Kasumi-1 (cell line): Measurements from ENCODE around the gene SURF6.
"Not testable (repeated sequence)": the region's sequence is repeated elsewhere in the genome, so short reads cannot be mapped to it uniquely, and the experiment has no call there.

Source experiments
- DNase-seq, 2 experiments: peaks; one replicate each; lab custom pipeline; 2025; lab: John Stamatoyannopoulos, UW

Gene SURF6

DNA sequence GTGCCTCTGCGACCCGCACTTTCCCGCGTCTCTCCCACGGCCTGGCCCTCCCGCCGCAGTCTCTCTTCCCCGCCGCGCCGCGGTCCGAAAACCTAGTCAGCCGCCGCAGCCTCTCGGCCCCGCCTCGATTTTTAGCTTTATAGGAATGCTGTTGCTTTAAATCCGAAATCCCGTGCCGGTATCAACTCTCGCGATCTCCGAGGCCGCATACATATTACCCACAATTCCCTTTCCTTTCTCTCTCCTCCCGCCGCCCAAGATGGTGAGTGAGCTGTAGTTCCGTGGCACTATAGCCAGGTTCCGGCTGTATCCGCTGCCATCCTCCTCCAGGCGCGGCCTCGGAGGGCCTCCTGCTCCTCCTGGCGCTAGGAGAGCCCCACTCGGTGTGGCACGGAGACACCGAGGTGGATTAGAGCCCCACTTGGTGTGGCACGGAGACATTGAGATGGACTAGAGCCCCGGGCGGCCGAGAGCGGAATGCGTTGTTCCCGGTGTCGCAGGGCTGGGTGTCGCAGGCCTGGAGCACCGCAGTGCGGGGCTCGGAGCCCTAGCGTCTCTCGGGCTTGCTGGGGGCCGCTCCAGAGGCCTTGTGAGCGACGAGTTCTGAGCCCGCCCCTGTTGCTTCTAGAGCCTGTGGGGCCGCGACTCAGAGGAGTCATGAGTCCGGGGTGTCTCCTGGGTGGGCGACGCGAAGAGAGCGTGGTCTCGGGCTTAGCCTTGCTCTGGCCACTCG is 12.2 kb upstream of the SURF6 start, which contains the start of the genes MED22 and RPL7A:
MED22 (minus strand) TSS at position 147 of the 733 bp plus-strand sequence. CDS start 1,469 bp downstream, outside the sequence.
RPL7A (plus strand) TSS at position 234 of the 733 bp plus-strand sequence; CDS start at position 260, 26 bp downstream.
- peak; percentile 95 to 96 for DNase-seq

DNA sequence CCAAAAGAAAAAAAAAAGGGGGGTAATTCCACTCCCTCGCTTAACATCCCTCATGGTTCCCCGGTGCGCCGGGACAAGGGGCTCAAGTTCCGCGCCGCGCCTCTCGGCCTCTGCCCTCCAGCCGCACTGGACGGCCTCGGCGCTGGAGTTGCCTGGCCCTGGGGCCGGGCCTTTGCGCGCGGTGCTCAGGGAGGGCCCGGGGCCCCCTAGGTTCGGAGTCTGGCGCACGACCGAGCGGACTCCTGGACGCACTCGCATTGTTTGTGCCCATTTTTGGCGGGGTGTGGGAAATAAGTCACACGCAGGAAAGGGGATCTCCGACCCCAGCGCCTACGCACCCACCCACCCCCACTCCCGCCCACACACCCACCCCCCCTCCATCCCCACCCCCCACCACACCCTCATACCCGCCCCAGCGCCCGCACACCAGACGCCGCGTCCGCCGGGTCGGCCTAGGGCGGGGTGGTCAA is 11.6 kb upstream of the SURF6 start:
- DNase-seq, result peak in 1 of 2 experiments; percentile 27

DNA sequence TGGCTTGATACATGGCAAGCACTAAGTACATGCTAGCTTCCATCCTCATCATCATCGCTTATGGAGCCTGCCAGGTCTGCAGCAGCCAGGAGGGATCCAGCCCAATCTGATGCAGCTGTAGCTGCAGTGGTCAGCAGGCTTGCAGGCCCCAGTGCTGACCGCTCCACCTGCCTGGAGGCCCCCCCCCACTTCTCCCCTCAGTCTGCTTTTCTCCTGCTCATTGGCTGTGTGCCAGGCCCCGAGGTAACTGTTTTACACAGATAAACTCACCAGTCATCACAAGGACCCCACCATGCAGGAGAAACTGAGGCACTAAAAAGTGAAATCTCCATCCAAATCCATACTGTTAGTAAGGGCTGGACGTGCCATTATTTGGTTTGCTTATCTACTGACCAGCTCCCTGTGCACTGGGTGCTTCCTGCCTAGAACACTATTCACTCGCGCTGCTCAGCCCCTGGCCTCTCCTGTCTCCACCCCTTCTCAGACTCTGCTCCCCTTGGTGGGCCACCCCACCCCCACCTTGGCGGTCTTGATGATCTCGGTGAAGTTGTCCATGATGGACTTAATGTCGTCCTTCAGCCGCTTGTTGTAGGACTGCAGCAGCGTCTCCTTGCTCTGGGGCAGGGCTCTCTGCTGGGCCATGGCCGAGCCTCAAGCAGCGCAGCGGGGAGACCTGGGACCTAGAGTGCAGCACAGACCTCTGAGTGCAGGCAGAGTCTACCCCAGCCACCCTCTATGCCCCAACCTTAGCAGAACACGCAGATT is 10.2 kb upstream of the SURF6 start:
- DNase-seq, result no peak

DNA sequence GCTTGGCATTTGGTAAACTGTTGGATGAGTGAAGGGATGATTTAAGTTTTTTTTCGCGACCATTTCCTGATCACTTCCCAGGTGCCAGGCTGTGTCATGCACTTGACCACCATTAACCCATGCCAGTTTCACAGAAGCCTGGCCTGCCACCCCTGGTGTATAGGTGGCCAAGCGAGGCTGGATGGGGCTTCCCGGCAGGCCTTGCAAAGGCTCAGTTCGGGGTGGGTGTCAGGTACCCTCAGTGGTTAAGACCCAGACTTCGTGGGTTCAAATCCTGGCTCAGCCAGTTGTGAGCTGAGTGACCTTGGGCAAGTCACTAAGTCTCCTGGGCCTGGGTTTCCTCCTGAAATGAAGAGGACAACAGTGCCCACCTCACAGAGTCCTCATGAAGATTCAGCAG is 9.6 kb upstream of the SURF6 start:
- DNase-seq, result no peak

DNA sequence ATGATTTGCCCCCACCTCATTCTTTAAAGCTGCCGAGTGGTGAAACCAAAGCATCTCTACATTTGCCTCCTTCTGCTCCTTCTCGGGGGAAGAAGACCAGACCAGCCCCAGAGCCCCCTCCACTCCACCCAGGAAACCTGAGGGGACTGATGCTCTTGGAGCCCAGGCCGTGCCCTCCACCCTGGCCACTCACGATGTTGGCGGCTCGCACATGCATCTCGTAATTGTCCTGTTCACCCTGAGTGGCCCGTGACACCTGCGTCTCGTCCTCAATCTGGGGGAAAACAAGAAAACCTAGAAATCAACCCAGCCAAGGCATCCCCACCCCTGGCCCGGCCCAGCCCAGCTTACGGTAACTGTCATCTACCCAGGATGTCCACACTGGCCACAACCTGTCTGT is 9.0 kb upstream of the SURF6 start:
- DNase-seq, result no peak

DNA sequence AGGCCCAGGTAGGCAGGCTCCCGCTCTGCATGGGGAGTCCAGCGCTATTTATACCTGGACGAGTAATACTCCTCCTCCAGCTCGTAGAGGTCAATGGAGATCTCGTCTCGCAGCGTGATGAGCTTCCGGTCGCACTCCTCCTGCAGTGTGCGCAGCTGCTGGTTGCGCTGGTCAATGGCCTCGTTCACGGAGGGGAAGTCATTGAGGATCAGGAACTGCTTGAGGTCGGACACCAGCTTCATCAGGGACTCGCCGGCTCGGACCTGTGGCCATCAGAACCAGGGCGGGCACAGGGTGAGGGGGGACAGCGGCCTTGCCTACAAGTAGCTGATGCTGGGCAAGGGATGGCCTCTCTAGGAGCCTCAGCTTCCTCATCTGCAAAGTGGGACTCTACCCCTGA is 8.1 kb upstream of the SURF6 start:
- DNase-seq, result no peak

DNA sequence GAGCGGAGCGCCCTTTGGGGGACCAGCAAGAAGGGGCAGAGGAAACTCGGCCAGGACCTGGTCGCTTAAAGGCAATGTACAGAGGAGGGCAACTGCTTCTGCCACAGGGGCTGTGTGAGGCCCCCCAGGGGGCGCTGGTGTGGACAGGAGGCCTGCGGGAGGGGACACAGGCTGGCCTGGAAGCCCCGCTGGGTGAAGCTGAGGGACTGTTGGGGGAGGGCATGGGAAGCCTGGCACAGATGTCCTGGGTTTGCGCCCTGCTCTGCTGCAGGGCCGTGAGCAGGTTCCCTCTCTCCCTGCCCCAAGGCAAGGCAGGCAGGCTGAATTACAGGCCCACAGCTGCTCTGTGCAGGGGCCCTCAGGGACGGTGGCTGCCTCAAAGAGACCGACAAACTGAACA is 6.6 kb upstream of the SURF6 start:
- DNase-seq, result no peak

DNA sequence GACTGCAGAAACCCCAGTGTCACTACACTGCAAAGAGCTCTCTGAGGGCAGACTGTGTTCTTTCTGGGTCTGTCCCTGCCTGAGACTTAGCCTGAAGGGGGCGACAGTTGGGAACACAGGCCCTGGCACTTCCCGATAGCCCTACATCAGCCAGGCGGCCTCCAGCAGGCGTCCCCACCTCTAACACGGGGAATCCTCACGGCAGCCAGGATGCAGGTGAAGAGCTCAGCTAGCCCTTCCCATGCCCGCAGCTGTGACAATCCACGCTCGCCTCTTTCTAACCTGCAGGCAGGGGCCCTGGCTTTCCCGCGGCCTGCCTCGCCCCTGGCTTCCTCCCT is 6.0 kb upstream of the SURF6 start:
- DNase-seq, result no peak

DNA sequence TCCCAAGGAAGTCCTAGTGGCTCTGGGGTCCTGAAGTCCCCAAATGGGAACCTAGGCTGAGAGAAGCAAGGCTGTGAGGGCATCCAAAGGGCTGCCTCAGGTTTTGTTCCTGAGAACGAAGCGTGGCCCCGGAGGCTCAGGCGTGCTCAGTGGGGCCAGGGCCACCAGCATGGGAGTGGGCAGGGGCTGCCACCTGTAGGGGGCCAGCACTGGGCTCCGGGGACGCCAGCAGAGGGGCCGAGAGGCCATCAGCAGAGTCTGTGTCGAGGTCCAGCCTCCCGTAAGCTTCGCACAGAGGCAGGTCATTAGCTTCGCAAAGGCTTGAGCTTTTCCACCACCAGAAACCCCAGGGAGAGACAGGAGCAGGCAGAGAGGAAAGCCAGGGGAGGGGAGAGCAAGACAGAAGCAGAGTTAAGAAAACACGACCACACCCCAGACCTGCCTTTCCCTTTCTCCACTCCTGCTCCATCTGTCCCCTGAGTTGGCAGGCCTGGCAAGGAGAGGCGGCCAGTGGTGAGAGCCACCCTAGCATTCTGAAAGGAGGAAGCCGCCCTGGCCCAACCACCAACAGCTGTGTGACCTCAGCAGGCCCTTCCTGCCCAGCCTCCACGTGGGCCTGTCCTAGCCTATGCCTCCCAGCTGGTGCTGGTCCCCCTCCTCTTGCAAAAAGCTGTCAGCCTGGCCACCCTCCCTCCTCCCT is 5.5 kb upstream of the SURF6 start:
- peak; percentile 47 to 49 for DNase-seq

DNA sequence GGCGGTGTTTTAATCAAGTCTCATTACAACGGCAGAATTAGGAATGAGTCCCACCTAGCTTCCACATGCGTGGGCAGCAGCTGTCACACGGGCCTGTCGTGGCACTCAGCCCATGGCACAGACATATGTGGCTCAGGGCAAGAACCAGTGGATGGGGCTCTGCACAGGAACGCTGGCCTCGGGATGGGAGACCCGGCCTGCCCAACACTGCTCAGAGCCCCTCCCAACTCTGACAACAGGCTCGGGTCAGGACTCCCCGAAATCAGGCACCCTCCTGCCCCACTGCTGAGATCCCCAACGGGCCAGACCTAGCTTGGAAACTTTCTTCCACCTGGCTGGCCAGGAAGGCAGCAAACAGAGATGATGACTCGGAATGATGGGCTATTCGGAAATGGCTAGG is 4.9 kb upstream of the SURF6 start:
- DNase-seq, result no peak

DNA sequence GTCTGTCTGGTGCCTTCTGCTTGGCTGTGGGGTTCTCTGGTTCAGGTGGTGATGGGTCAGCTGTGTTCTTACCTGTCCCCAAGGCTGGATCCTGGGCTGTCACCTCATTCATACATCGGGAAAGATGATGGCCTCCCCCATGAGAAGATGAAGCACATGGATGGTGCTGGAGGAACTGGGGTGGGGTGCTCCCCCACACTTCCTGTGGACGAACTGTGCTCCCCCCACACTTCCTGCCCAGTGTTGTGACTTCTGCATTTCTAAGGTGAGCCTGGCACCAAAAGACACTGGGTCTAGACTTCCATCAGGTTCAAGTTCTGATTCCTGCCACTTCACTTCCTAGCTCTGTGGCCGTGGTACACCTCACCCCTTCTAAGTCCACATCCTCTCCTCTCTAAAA is 4.3 kb upstream of the SURF6 start:
- DNase-seq, result peak; percentile 59 to 64

DNA sequence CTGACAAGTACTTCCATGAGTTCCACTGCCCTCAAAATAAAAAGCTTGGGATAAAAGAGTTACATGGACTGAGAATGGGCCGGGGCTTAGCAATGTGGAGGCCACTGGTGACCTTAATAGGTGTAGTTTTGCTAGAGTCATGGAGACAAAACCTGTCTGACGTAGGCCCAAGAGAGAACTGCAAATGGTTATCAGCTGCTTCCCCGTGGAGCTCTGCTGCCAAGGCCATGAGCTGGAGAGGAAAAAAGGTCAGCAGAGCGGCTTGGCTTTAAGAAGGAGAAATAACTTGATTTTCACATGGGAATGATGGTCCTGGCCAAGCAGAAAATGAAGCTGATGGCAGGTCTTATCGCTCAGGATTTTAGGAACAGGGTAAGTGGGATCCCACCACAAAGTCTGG is 3.7 kb upstream of the SURF6 start:
- DNase-seq, result no peak

DNA sequence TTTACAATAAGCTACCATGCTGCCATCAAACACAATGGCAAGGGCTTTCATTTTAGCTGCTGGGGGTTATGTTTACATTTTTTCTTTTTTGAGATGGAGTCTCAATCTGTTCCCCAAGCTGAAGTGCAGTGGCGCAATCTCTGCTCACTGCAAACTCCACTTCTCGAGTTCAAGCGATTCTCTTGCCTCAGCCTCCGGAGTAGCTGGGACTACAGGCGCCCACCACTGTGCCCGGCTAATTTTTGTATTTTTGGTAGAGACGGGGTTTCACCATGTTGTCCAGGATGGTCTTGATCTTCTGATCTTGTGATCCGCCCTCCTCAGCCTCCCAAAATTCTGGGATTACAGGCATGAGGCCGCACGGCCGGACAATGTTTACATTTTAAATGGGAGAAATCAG is 1.1 kb downstream of the SURF6 start:
- not testable (repeated sequence) for DNase-seq

DNA sequence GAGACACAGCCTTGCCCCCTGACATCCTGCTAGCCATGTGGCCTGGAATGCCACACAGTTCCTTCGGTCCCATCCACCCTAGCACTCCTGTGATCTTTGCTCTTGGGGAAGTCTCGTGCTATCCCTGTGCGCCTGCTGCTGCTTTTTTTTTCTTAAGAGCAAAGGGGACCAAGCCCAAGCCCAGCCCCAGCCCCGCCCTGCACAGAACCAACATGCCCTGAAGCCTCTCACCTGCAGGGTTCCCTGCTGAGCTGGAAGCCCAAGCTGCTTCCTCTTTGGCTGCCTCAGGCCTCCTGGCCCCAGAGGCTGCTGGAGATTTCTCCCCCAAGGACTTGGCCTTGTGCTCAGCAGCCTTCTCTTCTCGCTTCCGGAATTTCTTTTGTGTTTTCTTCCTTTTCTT is 1.8 kb downstream of the SURF6 start:
- no peak for DNase-seq

DNA sequence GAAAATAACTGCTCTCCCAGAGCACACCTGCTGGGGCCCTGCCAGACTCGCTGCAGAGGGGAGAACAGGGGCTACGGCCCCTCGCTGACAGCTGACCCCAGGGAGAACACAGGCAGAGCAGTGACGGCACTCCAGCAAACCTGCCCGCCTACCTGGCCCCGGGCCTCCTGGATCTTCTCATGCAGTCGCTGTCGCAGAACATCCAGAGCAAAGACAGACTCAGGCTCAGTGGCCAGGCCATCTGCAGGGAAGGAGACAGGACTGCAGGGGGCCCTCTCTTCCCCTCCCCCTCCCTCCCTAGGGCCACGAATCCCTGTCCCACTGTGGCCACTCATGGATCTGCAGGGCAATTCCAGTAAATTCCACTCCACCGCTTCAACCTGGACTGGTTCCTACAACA is 2.4 kb downstream of the SURF6 start:
- no peak for DNase-seq

DNA sequence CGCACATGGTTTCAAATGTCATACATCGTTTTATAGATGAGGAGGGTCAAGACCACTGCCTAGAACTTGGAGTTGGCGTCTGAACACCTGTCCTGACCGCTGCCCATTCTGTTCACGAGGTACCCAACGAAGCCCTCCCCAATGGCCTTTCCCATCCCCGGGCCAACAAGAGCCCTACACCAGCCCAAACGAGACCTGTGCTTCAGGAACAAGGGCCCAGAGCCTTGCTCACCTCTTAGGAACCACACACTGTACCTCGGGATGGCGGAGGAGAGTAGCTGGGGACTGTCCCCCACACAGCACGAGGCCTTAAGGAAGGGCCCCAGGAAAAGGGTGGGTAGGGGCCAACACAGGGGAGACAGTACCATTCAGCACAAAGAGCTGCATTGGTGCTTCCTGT is 3.0 kb downstream of the SURF6 start:
- DNase-seq, result no peak

DNA sequence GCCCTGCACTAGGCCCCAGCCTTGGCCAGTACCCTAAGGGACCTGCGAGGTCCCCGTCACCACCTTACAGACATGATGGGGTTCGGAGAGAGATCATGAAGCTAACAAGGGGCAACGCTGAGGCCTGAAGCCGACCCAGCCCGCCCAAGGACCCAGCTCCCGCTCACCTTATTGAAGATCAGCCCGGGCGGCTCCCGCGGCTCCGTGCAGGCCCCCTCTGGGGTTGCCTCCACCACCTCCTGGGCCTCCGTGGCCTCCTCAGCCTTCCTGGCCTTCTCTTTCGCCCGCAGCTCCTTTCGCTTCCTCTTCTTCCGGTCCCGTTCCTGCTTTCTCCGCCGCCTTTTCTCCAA is 3.6 kb downstream of the SURF6 start:
- DNase-seq, result no peak

DNA sequence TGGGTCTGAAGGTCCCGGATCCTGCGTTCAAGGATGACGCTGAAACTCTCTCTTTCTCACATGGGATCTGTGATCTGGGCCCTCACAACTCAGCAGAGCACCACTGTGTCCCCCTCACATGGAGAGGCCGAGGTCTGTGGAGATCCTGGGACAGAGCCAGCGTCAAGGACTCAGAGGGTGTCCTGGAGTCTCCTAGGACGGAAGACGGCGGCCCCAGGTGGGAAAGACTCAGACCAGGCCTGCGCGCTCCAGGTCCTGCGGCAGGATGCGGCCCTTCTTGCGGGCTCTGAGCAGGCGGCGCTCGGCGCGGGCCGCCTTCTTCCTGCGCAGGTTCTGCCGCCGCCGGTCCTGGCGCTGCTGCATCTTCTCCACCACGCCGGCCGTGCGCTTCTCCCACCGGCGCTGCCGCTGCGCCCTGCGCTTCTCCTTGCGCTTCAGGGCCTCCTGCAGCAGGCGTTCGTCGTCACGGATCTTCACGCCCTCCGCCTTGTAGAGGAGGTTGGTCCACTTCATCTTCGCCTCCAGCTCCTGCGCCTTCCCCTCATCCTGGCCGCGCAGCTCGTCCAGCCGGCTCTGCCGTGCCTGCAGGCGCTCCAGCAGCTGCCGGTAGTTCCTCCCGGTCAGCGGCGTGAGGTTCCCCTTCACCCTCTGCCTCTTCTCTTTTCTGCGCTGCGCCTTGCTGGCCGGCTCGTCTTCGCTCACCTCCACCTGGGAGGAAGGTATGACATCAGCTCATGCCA is 4.2 kb downstream of the SURF6 start:
- DNase-seq, result no peak

DNA sequence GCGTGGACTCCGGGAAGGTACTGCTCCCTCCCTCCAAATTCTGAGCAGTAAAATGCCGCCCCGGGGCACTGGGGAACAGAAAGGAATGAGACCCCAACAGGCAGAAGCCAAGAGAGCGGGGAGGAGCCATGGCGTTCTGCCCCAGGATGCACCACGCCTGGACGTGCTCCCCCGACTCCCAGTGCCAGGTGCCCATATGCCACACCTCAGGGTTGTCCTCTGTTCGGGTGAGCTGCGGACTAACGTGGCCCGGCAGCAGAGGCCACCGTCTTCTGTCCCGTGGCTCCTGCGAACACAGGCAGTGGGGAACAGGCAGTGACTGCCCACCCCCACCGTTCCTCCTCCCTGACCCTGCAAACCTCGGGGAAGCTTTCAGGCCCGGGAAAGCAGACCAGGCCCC is 4.8 kb downstream of the SURF6 start:
- DNase-seq, result no peak

DNA sequence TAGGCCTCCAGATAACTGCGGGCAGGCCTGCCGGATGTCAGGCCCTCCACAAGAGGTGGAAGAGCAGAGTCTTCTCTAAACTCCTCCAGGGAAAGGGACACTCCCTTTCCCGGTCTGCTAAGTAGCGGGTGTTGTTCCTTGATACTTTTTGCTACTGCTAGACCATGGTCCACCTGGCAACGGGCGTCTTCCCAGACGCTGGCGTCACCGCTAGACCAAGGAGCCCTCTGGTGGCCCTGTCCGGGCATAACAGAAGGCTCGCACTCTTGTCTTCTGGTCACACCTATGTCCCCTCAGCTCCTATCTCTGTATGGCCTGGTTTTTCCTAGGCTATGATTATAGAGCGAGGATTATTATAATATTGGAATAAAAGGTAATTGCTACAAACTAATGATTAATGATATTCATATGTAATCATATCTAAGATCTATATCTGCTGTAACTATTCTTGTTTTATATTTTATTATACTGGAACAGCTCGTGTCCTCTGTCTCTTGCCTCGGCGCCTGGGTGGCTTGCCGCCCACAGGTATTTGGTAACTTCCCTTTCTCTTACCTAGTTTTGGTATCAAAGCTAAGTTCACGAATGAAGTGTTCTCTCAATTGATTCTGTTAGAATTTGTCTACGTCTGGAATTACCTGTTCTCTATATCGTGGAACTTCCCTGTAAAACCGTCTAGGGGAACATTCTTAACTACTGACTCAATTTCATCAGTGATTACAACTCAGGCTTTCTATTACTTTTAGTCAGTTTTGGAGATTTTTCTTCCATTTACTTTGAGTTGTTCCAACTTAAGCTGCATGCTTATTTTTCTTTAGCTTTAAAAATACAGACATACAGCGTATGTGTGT is 6.5 kb downstream of the SURF6 start:
- peak in 1 of 2 experiments; percentile 24 for DNase-seq

DNA sequence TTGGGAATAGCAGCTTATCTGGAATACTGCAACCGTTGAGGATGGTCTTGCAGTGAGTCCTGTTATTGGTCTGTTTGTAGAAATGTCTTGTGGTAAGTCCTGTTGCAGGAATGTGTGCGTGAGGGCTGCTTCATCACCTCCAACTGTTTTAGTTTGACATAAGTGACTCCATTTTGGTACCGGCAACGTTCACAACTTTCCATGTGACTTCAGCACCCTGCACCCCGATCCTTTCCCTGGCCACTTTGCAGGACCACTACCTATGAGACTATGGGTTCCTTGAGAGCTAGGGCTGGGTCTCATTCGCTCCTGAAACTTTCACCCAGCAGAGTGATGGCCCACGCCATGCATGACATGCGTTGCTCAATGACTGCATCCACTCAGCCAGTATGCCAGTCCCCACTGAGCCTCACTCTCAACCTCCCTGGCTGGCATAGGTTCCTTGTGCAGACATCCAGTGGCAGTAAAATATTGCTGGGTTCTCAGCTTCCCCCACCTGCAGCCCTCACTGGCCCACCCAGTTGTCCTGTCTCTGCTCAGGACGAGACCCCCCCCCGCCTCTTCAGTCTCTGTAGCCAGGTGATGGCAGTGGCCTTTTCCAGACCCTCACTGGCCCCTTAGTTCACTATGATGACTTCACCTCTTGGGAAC is 8.0 kb downstream of the SURF6 start:
- no peak for DNase-seq
